Measurements from ENCODE around the gene IGLL5. TPM values are rescaled to one million over a fixed set of nuclear protein-coding genes. Genes with fewer than 3 reads are reported as not detected.

IGLL5 gene
- polyA plus RNA-seq, 1 donor (not counting 4 experiments of a cell fraction or from before 2014, with no cell fraction given) = not detected

DNA sequence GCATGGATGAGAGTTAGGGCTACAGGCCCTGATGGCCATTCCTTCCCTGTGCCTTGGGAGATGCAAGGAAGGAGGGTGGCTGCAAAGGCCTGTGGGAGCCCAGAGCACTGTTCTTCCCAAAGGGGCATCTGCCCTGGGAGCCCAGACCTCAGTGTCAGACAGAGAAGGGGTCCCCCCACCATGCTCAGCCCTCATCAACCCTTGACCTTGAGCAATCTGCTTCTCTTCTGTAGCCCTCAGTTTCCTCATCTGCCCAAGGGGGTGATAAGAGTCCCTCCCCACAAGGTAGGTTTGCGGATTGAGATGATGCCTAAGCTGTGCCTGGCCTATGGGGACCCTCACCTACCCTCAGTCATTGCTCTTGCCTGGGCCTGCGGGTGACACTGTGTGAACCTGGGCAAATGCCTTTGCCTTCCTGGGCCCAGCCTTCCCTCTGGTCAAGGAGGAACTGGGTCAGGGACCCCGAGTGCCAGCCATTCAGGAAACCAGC is 47.5 kb downstream of the IGLL5 start:
- H3K9me1 ChIP-seq (ENCODE audit: control insufficient read depth, extremely low read depth, insufficient read depth, low read length) = no peaks in the 10 kb centered on the region
- DNase-seq (ENCODE audit: low read depth, low spot score) (no peak), FAIRE-seq (no peak)
- H3K27me3 ChIP-seq (ENCODE audit: control insufficient read depth, extremely low read depth, insufficient read depth, low read length) = no peaks in the 10 kb centered on the region
- no peaks in the 10 kb centered on the region for H3K4me1 ChIP-seq (ENCODE audit: control insufficient read depth, extremely low read depth, insufficient read depth, low read length)
- no peak overlapping the region for H3K9ac ChIP-seq (ENCODE audit: control insufficient read depth, extremely low read depth, insufficient read depth, low read length)
- no peak for TF ChIP-seq EZH2 (IDR thresholded peaks at IDR 0.05; ENCODE audit: low read length)
- TF ChIP-seq, protein P1, sequence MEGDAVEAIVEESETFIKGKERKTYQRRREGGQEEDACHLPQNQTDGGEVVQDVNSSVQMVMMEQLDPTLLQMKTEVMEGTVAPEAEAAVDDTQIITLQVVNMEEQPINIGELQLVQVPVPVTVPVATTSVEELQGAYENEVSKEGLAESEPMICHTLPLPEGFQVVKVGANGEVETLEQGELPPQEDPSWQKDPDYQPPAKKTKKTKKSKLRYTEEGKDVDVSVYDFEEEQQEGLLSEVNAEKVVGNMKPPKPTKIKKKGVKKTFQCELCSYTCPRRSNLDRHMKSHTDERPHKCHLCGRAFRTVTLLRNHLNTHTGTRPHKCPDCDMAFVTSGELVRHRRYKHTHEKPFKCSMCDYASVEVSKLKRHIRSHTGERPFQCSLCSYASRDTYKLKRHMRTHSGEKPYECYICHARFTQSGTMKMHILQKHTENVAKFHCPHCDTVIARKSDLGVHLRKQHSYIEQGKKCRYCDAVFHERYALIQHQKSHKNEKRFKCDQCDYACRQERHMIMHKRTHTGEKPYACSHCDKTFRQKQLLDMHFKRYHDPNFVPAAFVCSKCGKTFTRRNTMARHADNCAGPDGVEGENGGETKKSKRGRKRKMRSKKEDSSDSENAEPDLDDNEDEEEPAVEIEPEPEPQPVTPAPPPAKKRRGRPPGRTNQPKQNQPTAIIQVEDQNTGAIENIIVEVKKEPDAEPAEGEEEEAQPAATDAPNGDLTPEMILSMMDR (optimal IDR thresholded peaks at IDR 0.05 in 1 of 3, IDR thresholded peaks at IDR 0.05 in 1 of 3, conservative IDR thresholded peaks at IDR 0.05 in 1 of 3; ENCODE audit: extremely low read depth in 1 of 3, insufficient read depth in 2 of 3, low read length in 3 of 3) = no peak
- H3K79me2 ChIP-seq (ENCODE audit: control insufficient read depth, insufficient read depth, low read length) = no peaks in the 10 kb centered on the region
- H3K27ac ChIP-seq (ENCODE audit: control insufficient read depth, insufficient read depth, low read length) = no peak overlapping the region
- H3K4me2 ChIP-seq (ENCODE audit: control insufficient read depth, extremely low read depth, insufficient read depth, low read depth, low read length) = no peak overlapping the region
- dilution Hi-C loops (cut with MboI; ENCODE audit: extremely low pct_ligation_motif_present, low sequenced_read_pairs) = no loop called here
- no peaks in the 10 kb centered on the region for H3K36me3 ChIP-seq (ENCODE audit: control insufficient read depth in 2 of 2, extremely low read depth in 1 of 2, insufficient read depth in 2 of 2, low read length in 2 of 2)
- H2AFZ ChIP-seq (ENCODE audit: control insufficient read depth, low read length) = no peak overlapping the region
- no peaks in the 10 kb centered on the region for H3K9me3 ChIP-seq (ENCODE audit: control insufficient read depth, low read depth, low read length)
- no peaks in the 10 kb centered on the region for H4K20me1 ChIP-seq (ENCODE audit: control insufficient read depth, extremely low read depth, insufficient read depth, low read length)
- H3K4me3 ChIP-seq (ENCODE audit: control insufficient read depth in 2 of 3, extremely low read depth in 1 of 3, insufficient read depth in 2 of 3, low read depth in 1 of 3, low read length in 3 of 3) = no peak overlapping the region

GRCh38 chr22:22935546-22936157 is 48.0 kb downstream of the IGLL5 start:
- H3K36me3 ChIP-seq (ENCODE audit: control insufficient read depth in 2 of 2, extremely low read depth in 1 of 2, insufficient read depth in 2 of 2, low read length in 2 of 2) = no peaks in the 10 kb centered on the region
- no peak overlapping the region for H3K4me3 ChIP-seq (ENCODE audit: control insufficient read depth in 2 of 3, extremely low read depth in 1 of 3, insufficient read depth in 2 of 3, low read depth in 1 of 3, low read length in 3 of 3)
- H3K4me2 ChIP-seq (ENCODE audit: control insufficient read depth, extremely low read depth, insufficient read depth, low read depth, low read length) = no peak overlapping the region
- dilution Hi-C loops (cut with MboI; ENCODE audit: extremely low pct_ligation_motif_present, low sequenced_read_pairs) = no loop called here
- no peaks in the 10 kb centered on the region for H3K9me1 ChIP-seq (ENCODE audit: control insufficient read depth, extremely low read depth, insufficient read depth, low read length)
- H3K4me1 ChIP-seq (ENCODE audit: control insufficient read depth, extremely low read depth, insufficient read depth, low read length) = no peaks in the 10 kb centered on the region
- no peak overlapping the region for H3K27ac ChIP-seq (ENCODE audit: control insufficient read depth, insufficient read depth, low read length)
- no peak for TF ChIP-seq EZH2 (IDR thresholded peaks at IDR 0.05; ENCODE audit: low read length)
- TF ChIP-seq, protein P1 (optimal IDR thresholded peaks at IDR 0.05 in 1 of 3, IDR thresholded peaks at IDR 0.05 in 1 of 3, conservative IDR thresholded peaks at IDR 0.05 in 1 of 3; ENCODE audit: extremely low read depth in 1 of 3, insufficient read depth in 2 of 3, low read length in 3 of 3) = no peak
- H4K20me1 ChIP-seq (ENCODE audit: control insufficient read depth, extremely low read depth, insufficient read depth, low read length) = no peaks in the 10 kb centered on the region
- no peak overlapping the region for H3K9ac ChIP-seq (ENCODE audit: control insufficient read depth, extremely low read depth, insufficient read depth, low read length)
- H3K79me2 ChIP-seq (ENCODE audit: control insufficient read depth, insufficient read depth, low read length) = no peaks in the 10 kb centered on the region
- no peak overlapping the region for H2AFZ ChIP-seq (ENCODE audit: control insufficient read depth, low read length)
- H3K27me3 ChIP-seq (ENCODE audit: control insufficient read depth, extremely low read depth, insufficient read depth, low read length) = no peaks in the 10 kb centered on the region
- H3K9me3 ChIP-seq (ENCODE audit: control insufficient read depth, low read depth, low read length) = no peaks in the 10 kb centered on the region
- no peak for DNase-seq (ENCODE audit: low read depth, low spot score)
- no peak for FAIRE-seq
